Eye (tissue), 1 donor: Measurements from ENCODE around the gene ARHGEF6.

Experiments
- DNase-seq: peaks from one replicate; pipeline ENCODE4 v3.0.0-alpha.2; 2015

ARHGEF6 gene

DNA sequence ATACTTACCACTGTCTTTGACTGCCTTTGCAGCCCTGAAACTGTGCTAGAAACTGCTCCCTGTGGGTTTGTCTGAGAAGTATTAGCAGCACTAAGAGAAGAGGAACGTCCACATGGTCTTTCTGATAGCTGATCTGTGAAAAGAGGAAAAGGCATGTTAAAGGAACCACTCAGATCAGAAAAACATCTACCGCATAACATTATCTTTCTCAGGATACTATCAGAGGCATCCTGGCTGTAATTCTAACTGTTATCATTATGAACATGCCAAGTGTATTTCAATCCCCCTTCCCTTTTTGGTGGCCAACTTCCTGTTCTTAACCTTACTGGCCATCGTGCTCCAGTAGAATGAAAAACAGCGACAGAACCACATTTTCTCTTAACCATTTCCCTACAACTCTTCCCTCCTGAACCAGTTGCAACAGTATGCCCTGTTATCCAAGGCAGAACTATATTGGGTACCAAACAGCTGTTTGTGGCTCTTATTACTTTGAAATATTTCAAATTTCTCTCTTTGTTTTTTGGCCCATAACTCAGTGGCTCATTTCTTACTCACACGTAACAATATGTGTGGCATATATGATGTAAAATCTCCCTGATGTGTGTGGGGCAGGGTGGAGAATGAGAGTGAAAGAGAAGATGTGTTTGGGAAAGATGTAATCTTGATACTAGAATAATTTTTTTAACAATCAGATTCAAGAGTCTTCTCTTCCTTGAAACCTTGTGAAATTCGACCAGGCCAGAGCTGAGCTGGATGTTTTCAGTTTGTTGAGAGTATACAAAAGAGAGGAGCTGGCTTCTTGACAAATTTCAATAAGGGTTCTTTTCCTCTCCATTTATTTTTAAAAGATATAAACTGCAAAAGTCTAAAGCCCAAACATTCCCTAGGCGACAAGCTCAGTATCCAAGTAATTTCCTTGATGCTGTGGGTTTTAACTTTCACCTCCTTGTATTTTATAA is 35.2 kb downstream of the ARHGEF6 start:
- DNase-seq: no peak

GRCh38 chrX:136742721-136743379 is 37.9 kb downstream of the ARHGEF6 start:
- DNase-seq: no peak

- DNase-seq: no peak
Observed at GRCh38 chrX:136738049-136738729, 42.5 kb downstream of the ARHGEF6 start.

DNA sequence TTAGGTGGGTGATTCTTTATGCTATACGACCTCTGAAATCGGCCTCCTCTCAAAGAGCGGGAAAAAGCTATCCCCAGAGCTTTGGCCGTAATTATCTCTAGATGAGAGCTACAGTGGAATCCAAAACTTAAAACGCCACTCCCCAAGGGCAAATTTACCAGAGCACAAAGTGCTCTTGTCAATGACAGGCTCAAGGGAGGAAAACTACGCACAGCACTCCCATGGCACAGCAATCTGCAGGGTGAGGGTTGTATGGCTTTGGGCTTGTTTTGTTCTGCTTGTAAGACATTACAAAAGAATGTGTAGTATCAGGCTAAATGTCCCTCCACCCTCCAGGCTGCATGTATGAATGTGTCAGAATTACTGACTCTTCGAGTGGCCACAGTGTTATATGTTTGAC is 44.0 kb downstream of the ARHGEF6 start:
- no peak for DNase-seq

- no peak for DNase-seq
Observed at GRCh38 chrX:136735601-136736000, 45.1 kb downstream of the ARHGEF6 start.

DNA sequence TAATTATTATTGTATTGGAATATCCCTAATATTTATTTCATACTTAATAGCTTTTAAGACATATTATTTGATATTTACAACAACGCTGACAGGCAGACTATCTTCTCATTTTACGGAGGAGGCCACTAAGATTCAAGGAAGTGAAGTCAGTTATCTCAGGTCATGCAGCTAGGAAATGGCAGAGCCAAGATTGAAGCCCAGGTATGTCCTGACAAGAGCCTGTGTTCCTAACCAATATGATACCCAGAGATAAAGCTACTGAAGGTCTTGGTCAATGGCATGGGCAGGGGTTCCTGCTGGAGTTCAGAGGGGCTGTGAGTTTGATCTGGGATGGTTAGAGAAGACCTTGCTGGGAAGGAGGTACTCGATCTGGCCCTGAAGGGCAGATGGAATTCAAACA is 47.1 kb downstream of the ARHGEF6 start:
- DNase-seq: no peak

DNA sequence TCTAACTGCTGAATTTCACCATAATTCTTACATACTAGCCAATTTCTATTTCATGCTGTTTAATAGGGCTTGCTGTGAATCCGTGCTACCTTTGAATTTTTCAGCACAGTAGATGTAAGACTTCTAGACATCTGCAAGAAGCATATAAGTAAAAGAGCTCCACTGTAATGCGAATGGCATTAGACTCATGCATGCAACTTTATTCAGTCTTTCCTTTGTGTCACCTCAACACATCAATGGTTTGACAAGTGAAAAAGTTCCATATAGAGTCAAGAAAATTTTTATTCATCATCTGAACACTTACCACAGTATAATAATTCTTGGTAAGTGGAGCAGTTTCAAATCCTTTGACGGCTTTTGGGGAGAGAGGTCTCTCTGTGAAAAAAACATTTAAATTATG is 48.9 kb downstream of the ARHGEF6 start:
- no peak for DNase-seq

DNA sequence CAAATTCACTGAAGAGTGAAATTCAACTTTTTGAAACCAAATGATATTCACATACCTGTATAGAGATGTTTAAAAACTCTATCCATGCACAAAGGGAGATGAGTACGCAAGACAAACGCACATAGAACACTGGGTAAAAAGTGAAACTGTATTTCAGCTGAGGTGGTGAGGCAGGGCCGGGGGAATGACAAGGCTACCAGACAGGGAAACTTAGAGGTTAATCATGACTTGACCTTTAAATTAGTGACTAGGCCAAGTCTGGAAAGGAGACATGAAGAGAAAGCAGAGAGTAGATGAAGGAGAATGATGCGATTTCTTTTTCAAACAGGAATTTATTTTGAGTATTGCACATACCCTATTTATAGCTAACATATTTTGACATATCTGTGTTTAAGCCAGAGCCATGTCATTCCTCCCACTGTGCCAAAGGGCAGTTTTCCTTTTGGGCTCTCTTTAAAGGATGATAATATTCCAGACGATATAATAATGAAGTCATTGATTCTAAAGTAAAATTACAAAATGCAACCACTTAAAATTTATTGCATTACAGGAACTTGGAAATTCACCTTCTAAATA is 49.4 kb downstream of the ARHGEF6 start:
- DNase-seq: no peak

GRCh38 chrX:136728393-136728792 is 52.3 kb downstream of the ARHGEF6 start:
- DNase-seq: no peak

- no peak for DNase-seq
Observed at GRCh38 chrX:136725441-136726104, 55.2 kb downstream of the ARHGEF6 start.

GRCh38 chrX:136718091-136718490 is 62.6 kb downstream of the ARHGEF6 start:
- DNase-seq: no peak

GRCh38 chrX:136714626-136715599 is 65.8 kb downstream of the ARHGEF6 start:
- no peak for DNase-seq

DNA sequence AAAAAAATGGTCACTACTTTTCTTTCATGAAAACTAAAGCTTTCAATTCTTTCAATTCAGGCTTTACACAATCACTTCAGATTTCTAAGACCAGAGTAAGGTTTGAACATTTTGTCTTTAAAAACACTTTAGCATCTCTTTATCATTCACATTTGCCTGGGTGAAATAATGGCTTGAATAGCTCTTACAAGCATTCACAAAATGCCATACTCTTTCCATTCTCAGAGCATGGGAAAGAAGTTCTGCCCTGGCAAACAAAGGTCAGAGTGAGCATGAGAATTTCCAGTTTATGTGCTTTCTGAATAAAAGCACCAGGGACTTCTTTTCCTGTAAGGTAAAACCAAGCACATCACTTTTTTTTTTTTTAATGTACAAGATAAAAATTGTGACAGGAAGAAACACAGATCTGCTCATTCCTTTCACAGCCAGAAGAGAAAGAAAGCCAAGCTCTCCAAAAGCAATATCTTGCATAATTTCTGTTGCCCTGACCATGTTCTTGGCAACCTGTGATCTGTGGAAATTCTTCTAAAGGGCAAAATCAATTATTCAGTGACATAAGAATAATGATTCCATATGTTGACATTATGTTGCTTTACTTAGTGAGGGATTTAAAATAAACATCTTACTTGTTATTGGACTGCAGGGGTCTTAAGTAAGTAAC is 68.0 kb downstream of the ARHGEF6 start:
- DNase-seq: no peak

DNA sequence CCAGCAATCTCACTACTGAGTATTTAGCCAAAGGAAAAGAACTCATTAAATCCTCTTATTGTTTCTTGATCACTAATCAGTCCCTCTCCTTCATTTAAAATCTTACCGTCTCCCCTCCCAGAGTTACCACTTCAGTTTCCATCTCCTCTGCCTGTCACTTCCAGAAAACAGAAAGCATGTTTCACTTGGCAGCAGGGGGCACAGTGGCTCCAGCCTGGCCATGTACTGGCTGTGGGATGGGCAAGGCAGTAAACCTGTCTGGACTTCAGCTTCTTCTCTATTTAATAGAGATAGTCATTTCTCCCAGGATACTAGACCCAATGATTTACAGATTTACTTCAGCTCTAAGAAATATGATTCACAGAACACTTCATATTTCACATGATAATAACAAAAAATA is 69.6 kb downstream of the ARHGEF6 start:
- peak; percentile 9 for DNase-seq

DNA sequence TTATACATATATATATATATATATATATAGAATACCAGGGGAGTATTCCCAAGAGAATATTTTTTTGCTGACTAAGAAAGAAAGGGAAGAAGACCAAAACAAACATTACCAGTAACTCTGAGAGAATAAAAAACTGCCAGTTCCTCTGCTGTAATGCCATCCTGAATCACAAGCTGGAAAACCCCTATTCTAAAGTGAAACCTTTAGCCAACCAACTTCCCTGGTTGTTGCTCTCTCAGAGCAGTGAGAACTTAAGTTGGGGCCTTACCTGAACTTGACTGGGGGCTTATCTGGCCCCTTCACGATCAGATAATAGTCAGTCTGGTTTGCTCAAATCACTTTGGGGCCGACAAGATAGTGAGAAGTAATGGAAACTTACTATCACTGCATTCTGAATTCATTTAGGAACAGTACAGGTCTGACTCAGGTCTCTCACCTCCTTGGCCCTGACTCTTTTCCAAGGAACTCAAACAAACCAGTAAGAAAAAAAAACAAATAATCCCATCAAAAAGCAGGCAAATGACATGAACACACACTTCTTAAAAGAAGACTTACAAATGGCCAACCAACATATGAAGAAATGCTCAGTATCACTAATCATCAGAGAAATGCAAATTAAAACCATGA is 70.3 kb downstream of the ARHGEF6 start:
- DNase-seq: no peak

- DNase-seq: no peak
Observed at GRCh38 chrX:136708348-136708747, 72.4 kb downstream of the ARHGEF6 start.

- no peak for DNase-seq
Observed at GRCh38 chrX:136697156-136697555, 83.6 kb downstream of the ARHGEF6 start.

- peak; percentile 71 for DNase-seq
Observed at GRCh38 chrX:136694431-136695087, 86.2 kb downstream of the ARHGEF6 start.

- no peak for DNase-seq
Observed at GRCh38 chrX:136692271-136692670, 88.5 kb downstream of the ARHGEF6 start.
